ENCODE results near the gene TOR1AIP1. TPM values are rescaled to one million over a fixed set of nuclear protein-coding genes. Genes with fewer than 3 reads are reported as not detected.
"Not testable (repeated sequence)": the region's sequence is repeated elsewhere in the genome, so short reads cannot be mapped to it uniquely, and the experiment has no call there.

Gene TOR1AIP1
- total and polyA plus RNA-seq, 2 donors (not counting 1 experiment from before 2014, with no cell fraction given), result 51.1 to 62.3 TPM

DNA sequence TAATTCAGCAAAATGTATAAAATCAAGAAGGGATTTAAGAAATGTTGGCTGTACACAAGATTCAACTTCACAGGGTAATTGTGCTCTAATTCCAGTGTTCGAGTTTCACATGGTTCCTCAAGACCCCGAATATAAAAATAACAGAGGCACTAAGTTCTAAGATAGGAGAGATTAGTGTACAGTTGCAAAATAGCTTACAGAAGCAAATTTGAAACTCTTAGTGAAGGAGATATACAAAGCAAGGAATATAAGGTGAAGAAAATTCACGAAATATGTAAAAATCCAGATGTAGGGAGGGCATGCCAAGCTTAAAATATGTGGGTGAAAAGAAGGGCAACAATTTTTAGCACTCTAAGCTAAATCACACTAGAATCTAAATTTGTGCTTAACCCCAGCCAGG, 33.9 kb upstream of the TOR1AIP1 start:
- H3K27ac ChIP-seq (ENCODE audit: insufficient read depth, low read length), result no peak overlapping the region
- H3K27me3 ChIP-seq (ENCODE audit: control insufficient read depth, insufficient read depth, low read length), result no peaks in the 10 kb centered on the region
- no peaks in the 10 kb centered on the region for H3K4me1 ChIP-seq (ENCODE audit: control insufficient read depth, extremely low read depth, insufficient read depth, low read length)
- H3K79me2 ChIP-seq (ENCODE audit: control insufficient read depth, insufficient read depth, low read length), result no peaks in the 10 kb centered on the region
- TF ChIP-seq, protein P1, sequence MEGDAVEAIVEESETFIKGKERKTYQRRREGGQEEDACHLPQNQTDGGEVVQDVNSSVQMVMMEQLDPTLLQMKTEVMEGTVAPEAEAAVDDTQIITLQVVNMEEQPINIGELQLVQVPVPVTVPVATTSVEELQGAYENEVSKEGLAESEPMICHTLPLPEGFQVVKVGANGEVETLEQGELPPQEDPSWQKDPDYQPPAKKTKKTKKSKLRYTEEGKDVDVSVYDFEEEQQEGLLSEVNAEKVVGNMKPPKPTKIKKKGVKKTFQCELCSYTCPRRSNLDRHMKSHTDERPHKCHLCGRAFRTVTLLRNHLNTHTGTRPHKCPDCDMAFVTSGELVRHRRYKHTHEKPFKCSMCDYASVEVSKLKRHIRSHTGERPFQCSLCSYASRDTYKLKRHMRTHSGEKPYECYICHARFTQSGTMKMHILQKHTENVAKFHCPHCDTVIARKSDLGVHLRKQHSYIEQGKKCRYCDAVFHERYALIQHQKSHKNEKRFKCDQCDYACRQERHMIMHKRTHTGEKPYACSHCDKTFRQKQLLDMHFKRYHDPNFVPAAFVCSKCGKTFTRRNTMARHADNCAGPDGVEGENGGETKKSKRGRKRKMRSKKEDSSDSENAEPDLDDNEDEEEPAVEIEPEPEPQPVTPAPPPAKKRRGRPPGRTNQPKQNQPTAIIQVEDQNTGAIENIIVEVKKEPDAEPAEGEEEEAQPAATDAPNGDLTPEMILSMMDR (conservative IDR thresholded peaks at IDR 0.05 in 1 of 2, IDR thresholded peaks at IDR 0.05 in 1 of 2; ENCODE audit: low read depth in 1 of 2, low read length in 2 of 2), result no peak
- no peak for TF ChIP-seq EZH2 (IDR thresholded peaks at IDR 0.05; ENCODE audit: low read length, missing control alignments)
- H2AFZ ChIP-seq (ENCODE audit: low read length), result no peak overlapping the region
- peaks cover 10% of the 10 kb centered on the region for H3K36me3 ChIP-seq (ENCODE audit: control insufficient read depth, insufficient read depth, low read length)
- DNase-seq (ENCODE audit: low read depth in 2 of 2), result no peak
- no peak overlapping the region for H3K4me3 ChIP-seq (replicated peaks in 1 of 4; ENCODE audit: control extremely low read depth in 1 of 4, insufficient read depth in 1 of 4, low read depth in 3 of 4, low read length in 4 of 4)
- H3K4me2 ChIP-seq (ENCODE audit: extremely low read depth, insufficient read depth, low read length), result no peak overlapping the region
- H3K9me3 ChIP-seq (ENCODE audit: control insufficient read depth, insufficient read depth, low read depth, low read length), result no peaks in the 10 kb centered on the region
- no peak overlapping the region for H3K9ac ChIP-seq (ENCODE audit: insufficient read depth, low read length)
- no peaks in the 10 kb centered on the region for H4K20me1 ChIP-seq (ENCODE audit: control insufficient read depth, extremely low read depth, insufficient read depth, low read length)

- no peaks in the 10 kb centered on the region for H3K79me2 ChIP-seq (ENCODE audit: control insufficient read depth, insufficient read depth, low read length)
- H3K36me3 ChIP-seq (ENCODE audit: control insufficient read depth, insufficient read depth, low read length), result peaks cover 5% of the 10 kb centered on the region
- H3K9ac ChIP-seq (ENCODE audit: insufficient read depth, low read length), result no peak overlapping the region
- DNase-seq (ENCODE audit: low read depth in 2 of 2), result no peak
- H4K20me1 ChIP-seq (ENCODE audit: control insufficient read depth, extremely low read depth, insufficient read depth, low read length), result no peaks in the 10 kb centered on the region
- H2AFZ ChIP-seq (ENCODE audit: low read length), result no peak overlapping the region
- no peak for TF ChIP-seq EZH2 (IDR thresholded peaks at IDR 0.05; ENCODE audit: low read length, missing control alignments)
- TF ChIP-seq, protein P1 (conservative IDR thresholded peaks at IDR 0.05 in 1 of 2, IDR thresholded peaks at IDR 0.05 in 1 of 2; ENCODE audit: low read depth in 1 of 2, low read length in 2 of 2), result no peak
- H3K27me3 ChIP-seq (ENCODE audit: control insufficient read depth, insufficient read depth, low read length), result no peaks in the 10 kb centered on the region
- no peaks in the 10 kb centered on the region for H3K9me3 ChIP-seq (ENCODE audit: control insufficient read depth, insufficient read depth, low read depth, low read length)
- no peaks in the 10 kb centered on the region for H3K4me1 ChIP-seq (ENCODE audit: control insufficient read depth, extremely low read depth, insufficient read depth, low read length)
- no peak overlapping the region for H3K4me3 ChIP-seq (replicated peaks in 1 of 4; ENCODE audit: control extremely low read depth in 1 of 4, insufficient read depth in 1 of 4, low read depth in 3 of 4, low read length in 4 of 4)
- no peak overlapping the region for H3K27ac ChIP-seq (ENCODE audit: insufficient read depth, low read length)
- no peak overlapping the region for H3K4me2 ChIP-seq (ENCODE audit: extremely low read depth, insufficient read depth, low read length)
Measured at GRCh38 chr1:179853102-179853501, 29.0 kb upstream of the TOR1AIP1 start.

DNA sequence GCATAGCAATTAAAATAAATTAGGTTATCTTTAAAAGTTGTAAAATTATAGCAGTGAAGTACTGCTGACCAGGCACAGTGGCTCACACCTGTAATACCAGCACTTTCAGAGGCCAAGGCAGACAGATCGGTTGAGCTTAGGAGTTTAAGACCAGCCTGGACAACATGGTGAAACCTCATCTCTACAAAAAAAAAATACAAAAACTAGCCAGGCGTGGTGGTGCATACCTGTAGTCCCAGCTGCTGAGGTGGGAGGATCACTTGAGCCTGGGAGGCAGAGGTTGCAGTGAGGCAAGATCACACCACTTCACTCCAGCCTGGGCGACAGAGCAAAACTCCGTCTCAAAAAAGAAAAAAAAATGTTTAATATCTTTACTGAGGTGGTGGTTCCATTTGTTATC, 26.3 kb upstream of the TOR1AIP1 start:
- not testable (repeated sequence) for H4K20me1 ChIP-seq (ENCODE audit: control insufficient read depth, extremely low read depth, insufficient read depth, low read length); H3K4me2 ChIP-seq (ENCODE audit: extremely low read depth, insufficient read depth, low read length); H3K27ac ChIP-seq (ENCODE audit: insufficient read depth, low read length); H2AFZ ChIP-seq (ENCODE audit: low read length); H3K9me3 ChIP-seq (ENCODE audit: control insufficient read depth, insufficient read depth, low read depth, low read length); H3K27me3 ChIP-seq (ENCODE audit: control insufficient read depth, insufficient read depth, low read length); H3K4me3 ChIP-seq (replicated peaks in 1 of 4; ENCODE audit: control extremely low read depth in 1 of 4, insufficient read depth in 1 of 4, low read depth in 3 of 4, low read length in 4 of 4); H3K9ac ChIP-seq (ENCODE audit: insufficient read depth, low read length); DNase-seq (ENCODE audit: low read depth in 2 of 2); H3K4me1 ChIP-seq (ENCODE audit: control insufficient read depth, extremely low read depth, insufficient read depth, low read length); H3K36me3 ChIP-seq (ENCODE audit: control insufficient read depth, insufficient read depth, low read length); H3K79me2 ChIP-seq (ENCODE audit: control insufficient read depth, insufficient read depth, low read length)

All from fibroblast of lung (primary cell).